HG03175 (cell line): Measurements from ENCODE around the gene GFPT1.
A peak's percentile ranks its signal among the peaks of the same experiment; 100 is the strongest.
"Not testable (repeated sequence)": the region's sequence is repeated elsewhere in the genome, so short reads cannot be mapped to it uniquely, and the experiment has no call there.

ENCODE experiments used
- ATAC-seq: cut with Tn5 transposase; IDR thresholded peaks from one replicate; pipeline ENCODE4 v1.9.1; 2021; ENCODE audit warnings: mild to moderate bottlenecking, moderate library complexity; ENCODE audit not compliant: unreplicated experiment

The GFPT1 gene

GRCh38 chr2:69384618-69385081, 2.4 kb downstream of the GFPT1 start:
- no peak for ATAC-seq

DNA sequence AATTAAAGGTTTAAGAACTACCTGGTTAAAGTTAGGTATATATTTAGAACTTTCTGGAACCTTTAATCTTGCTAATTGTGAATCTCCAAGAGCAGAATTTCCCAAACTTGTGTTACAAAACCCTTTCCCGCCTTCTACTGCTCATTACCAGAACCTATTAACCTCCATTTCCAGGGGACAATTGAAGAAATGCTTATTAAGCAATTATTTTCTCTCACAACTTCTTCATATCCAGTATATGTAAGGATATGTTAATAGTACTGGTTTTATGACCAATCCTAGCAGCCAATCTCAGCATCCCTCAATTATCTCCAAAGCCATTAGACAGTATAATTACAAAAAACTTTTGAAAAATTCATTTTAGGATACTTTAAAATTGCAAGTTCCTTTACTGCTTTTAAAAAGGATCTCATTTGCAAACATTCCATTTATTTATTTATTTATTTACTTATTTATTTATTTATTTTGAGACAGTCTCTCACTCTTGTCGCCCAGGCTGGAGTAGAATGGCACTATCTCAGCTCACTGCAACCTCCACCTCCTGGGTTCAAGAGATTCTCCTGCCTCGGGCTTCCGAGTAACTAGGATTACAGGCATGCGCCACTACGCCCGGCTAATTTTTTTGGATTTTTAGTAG, 3.7 kb downstream of the GFPT1 start:
- ATAC-seq: no peak

- no peak for ATAC-seq
Observed at GRCh38 chr2:69382547-69382946, 4.5 kb downstream of the GFPT1 start.

DNA sequence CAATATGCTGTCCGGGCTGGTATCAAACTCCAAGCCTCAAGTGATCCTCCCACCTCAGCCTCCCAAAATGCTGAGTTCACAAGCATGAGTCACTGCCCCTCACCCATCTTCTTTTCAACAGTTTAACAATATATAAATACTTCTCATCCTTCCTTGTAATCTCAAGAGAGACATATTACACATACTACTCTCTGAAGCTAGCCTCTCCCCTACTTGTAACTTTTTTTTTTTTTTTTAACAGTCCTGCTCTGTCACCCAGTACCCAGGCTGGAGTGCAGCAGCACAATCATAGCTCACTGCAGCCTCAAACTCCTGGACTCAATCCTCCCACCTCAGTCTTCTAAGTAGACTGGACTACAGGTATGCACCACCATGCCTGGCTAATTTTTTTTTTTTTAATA, 5.7 kb downstream of the GFPT1 start:
- no peak for ATAC-seq

DNA sequence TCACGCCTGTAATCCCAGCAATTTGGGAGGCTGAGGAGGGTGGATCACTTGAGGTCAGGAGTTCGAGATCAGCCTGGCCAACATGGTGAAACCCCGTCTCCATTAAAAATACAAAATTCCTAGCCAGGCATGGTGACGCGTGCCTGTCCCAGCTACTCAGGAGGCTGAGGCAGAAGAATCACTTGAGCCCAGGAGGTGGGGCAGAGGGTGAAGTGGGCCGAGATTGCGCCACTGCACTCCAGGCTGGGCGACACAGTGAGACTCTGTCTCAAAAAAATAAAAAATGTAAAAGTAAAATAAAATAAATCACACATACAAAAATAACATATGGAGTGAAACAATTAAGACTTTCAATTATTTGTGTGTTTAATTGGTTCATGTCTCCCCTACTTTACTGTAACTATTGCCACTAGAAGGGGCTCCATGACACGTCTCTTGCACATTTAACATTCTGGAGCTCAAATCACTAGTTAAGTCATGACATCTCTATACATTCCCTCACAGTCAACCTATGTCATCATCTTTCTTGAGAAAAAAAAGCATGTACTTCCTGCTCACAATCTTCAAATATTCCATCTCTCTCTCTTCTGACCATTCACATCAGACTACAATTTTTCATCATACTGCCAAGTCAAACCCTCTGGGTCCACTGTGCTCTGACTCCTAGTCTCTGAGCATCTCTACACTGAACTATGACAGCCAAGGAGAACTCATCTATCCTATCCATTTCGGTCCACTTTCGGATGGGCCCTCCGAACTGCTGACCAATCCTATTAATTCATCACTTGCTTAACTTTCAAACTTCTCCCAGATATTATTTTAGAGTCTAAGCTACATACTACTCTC, 6.7 kb downstream of the GFPT1 start:
- ATAC-seq: no peak

DNA sequence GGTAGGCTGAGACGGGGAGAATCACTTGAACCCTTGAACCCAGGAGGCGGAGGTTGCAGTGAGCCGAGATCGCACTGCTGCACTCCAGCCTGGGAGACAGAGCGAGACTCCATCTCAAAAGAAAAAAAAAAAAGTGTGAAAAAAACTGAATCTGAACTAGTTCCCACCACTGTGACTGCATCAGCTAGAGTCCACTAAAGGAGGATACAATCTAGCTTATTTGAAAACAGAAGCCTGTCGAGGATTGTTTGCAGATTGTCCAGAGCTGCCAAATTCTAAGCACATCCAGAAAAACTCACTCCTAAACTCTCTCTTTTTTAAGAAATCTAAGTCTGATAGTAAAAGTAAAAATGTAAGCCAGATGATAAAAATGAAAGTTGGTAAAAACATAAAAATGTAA, 10.6 kb downstream of the GFPT1 start:
- no peak for ATAC-seq

- peak; percentile 53 for ATAC-seq
Observed at GRCh38 chr2:69375494-69376353, 11.3 kb downstream of the GFPT1 start.

- no peak for ATAC-seq
Observed at GRCh38 chr2:69372767-69373166, 14.3 kb downstream of the GFPT1 start.

- no peak for ATAC-seq
Observed at GRCh38 chr2:69369802-69370201, 17.2 kb downstream of the GFPT1 start.

DNA sequence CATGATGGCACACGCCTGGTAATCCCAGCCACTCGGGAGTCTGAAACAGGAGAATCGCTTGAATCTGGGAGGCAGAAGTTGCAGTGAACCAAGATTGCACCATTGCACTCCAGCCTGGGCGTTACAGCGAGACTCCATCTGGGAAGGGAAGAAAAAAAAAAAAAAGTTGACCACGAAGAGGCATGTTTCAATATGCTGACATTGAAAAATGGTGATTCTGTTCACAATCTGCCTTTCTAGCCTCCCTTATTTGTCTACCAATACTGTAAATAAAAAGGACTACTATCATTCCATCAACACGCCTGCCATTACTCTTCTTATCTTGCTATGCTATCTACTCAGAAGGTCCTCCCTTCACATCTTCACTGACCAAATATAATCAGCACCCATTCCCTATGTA, 18.4 kb downstream of the GFPT1 start:
- ATAC-seq: no peak

- ATAC-seq: no peak
Observed at GRCh38 chr2:69359371-69359770, 27.7 kb downstream of the GFPT1 start.

GRCh38 chr2:69358914-69359313, 28.1 kb downstream of the GFPT1 start:
- ATAC-seq: no peak

GRCh38 chr2:69356471-69356870, 30.6 kb downstream of the GFPT1 start:
- ATAC-seq: no peak

DNA sequence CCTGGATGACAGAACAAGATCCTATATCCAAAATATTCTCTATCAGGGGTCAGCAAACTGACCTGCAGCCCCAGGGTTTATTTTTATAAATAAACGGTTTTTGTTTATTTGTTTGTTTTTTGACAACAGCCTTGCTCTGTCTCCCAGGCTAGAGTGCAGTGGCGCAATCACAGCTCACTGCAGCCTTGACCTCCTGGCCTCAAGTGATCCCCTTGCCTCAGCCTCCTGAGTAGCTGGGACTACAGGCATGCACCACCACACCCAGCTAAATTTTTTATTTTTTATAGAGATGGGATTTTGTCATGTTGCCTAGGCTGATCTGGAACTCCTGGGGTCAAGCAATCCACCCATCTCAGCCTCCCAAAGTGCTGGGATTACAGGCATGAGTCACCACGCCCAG, 32.1 kb downstream of the GFPT1 start:
- ATAC-seq: not testable (repeated sequence)

GRCh38 chr2:69353360-69353759, 33.7 kb downstream of the GFPT1 start:
- no peak for ATAC-seq

DNA sequence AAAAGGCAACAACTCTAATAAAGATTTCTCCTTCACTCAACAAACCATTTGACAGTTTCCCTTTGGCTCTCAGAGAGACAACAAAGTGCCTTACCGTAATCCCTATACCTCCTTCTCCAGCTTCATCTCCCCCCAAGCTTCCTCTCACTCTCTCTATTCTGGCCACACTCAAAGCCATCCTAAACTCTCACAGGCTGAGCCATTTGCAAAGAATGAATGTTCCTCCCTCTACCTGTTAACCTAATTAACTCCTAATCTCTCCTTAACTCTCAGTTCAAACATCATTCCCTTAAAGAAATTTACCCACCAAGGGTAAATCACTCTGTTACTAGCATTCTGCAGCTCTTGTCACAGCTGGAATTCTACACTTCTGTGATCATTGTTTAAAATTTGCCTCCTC, 38.2 kb downstream of the GFPT1 start:
- ATAC-seq: no peak

GRCh38 chr2:69345434-69345833, 41.6 kb downstream of the GFPT1 start:
- peak; percentile 47 for ATAC-seq

- no peak for ATAC-seq
Observed at GRCh38 chr2:69344305-69344704, 42.7 kb downstream of the GFPT1 start.

- ATAC-seq: no peak
Observed at GRCh38 chr2:69340101-69340775, 46.8 kb downstream of the GFPT1 start.

GRCh38 chr2:69335311-69335710, 51.7 kb downstream of the GFPT1 start:
- ATAC-seq: no peak

GRCh38 chr2:69333352-69333751, 53.7 kb downstream of the GFPT1 start:
- no peak for ATAC-seq
